Activated CD8-positive, alpha-beta memory T cell treated with anti-CD3 and anti-CD28 coated beads for 36 hours (primary cell): ENCODE results near the gene GIT2. TPM values are rescaled to one million over a fixed set of nuclear protein-coding genes. Genes with fewer than 3 reads are reported as not detected.
"Not testable (repeated sequence)": the region's sequence is repeated elsewhere in the genome, so short reads cannot be mapped to it uniquely, and the experiment has no call there.

Source experiments
- CTCF ChIA-PET: fragments of 350-600 bp; sonication (Branson Sonifier 250); formaldehyde crosslinking; loops from one replicate; lab custom pipeline; 2021; ENCODE audit warnings: antibody characterized with exemption; lab: Charles Lee
- POLR2A ChIA-PET: fragments of 350-600 bp; sonication (Branson Sonifier 250); formaldehyde crosslinking; loops from one replicate; lab custom pipeline; 2021; ENCODE audit warnings: antibody characterized with exemption; lab: Charles Lee
- total RNA-seq, 2 experiments: library from RNA; stranded (reverse); gene quantifications; one replicate each; pipeline ENCODE4 v1.2.3, GENCODE V29; 2021

The GIT2 gene
- total RNA-seq, 2 experiments from 2014 or later, result 48.3 to 49.2 TPM

DNA sequence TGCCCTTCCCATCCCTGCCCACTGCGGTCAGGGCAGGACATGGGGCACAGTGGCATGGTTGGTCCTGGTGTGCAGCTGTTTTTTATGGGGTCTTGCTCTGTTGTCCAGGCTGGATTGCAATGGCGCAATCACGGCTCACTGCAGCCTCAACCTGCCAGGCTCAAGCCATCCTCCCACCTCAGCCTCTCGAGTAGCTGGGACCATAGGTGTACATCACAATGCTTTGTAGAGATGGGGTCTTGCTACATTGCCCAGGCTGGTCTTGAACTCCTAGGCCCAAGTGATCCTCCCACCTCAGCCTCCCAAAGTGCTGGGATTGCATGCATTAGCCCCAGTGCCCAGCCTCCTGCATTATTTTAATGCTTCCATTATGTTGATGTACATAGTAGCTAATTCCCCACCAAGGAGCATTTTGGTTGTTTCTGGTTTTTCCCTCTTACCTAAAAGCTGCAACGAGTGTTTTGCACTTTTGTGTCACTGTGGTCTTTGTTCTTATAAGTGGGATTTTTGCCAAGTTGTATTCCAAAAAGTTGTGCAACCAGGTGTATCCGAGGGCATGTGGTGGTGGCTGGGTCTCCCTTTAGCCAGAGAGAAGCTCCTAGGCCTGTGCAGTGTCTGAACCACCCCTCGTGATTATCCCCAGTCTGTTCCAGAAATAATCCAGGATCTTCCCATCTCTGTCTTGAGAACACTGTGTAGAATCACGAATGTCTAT lies 85.8 kb downstream of the GIT2 start:
- ChIA-PET POLR2A (no interaction called here), CTCF (interaction anchor here (1.1 to 1.5 kb wide), 2 partner anchors 9 to 10 kb away, joined by 4 to 6 read pairs; partner anchors contain the start of gene TCHP)

DNA sequence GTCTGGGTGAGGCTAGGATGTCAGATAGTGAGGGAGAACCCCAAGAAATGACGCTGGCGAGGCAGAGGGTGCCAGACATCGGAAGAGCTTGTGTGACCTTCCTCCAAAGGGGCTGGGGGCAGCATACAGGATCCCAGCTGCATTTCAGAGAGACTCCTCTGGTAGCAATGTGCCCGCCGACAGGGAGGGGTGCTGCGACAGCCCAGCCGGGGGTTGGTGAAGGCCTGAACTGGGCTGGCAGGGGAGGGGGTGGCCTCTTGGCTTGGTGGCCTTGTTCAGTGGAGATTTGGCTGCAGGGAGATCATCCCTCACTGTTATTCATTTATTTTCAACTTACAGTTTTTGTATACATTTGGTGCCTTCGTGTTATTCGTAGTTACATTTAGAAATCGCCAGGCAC lies 90.9 kb downstream of the GIT2 start:
- POLR2A ChIA-PET, result no interaction called here
- CTCF ChIA-PET, result interaction anchor here (1.4 kb wide), 1 partner anchor 11 kb away, joined by 4 read pairs; no protein-coding TSS in a partner anchor

DNA sequence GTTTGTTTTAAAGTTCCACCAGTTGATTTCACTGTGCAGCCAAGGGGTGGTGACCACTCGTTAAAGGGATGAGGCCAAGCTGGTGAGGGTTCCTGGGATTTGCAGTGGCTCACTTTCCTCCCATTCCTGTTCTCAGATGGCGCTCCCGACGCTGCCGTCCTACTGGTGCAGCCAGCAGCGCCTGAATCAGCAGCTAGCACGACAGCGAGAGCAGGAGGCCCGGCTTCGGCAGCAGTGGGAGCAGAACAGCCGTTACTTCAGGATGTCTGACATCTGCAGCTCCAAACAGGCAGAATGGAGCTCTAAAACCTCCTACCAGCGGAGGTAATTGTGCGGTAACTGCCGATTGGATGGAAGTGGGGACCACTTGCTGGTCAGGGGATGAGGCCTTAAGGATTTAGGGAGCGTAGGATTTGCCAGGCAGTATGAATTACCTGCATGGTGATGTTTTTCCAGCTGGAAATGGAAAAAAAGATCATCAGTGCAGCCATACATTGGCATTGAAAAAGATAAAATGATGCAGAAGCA lies 93.2 kb downstream of the GIT2 start:
- POLR2A ChIA-PET, result no interaction called here
- CTCF ChIA-PET, result no interaction called here

DNA sequence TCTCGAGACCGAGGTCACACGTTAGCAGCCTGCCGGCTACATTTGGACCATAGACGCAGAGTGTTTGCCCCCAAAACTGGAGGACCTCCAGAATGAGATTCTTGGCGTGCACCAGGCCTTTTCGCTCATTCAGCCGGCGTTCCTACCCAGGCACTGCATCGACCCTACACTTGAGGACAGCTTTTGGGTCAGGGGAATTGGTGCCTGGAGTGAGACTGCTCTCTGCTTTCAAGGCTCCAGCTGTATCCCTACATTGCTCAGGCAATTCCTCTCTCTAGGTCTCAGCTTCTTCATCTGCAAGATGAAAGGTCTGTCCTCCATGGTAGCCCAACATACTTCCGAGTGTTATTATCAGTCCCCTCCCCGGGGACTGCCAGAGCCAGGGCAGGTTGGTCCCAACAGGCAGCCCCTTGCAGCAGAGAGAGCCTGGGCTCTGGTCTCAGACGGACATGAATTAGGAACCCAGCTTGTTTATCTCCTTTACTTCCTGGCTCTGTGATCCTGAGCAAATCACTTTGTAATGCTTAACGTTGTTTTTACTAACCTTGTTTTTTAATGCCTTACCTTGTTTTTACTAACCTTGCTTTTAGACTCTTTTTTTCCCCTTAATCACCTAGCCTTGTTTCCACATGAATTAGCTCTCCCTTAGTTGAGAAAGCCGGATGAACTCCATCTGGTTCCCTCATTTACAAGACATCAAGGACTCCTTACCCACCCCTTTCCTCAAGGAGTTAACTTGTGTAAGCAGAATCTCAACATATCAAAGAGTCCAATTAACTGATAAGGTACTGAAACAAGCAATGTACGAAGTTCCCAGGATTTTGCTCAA lies 95.2 kb downstream of the GIT2 start:
- POLR2A ChIA-PET, result interaction anchor here (0.9 to 1.4 kb wide), 2 partner anchors 12 to 380 kb away, joined by 4 to 8 read pairs; no protein-coding TSS in a partner anchor
- CTCF ChIA-PET, result interaction anchor here (1.1 to 1.9 kb wide), 3 partner anchors 9 to 56 kb away, joined by 3 to 6 read pairs (median 4); no protein-coding TSS in a partner anchor

DNA sequence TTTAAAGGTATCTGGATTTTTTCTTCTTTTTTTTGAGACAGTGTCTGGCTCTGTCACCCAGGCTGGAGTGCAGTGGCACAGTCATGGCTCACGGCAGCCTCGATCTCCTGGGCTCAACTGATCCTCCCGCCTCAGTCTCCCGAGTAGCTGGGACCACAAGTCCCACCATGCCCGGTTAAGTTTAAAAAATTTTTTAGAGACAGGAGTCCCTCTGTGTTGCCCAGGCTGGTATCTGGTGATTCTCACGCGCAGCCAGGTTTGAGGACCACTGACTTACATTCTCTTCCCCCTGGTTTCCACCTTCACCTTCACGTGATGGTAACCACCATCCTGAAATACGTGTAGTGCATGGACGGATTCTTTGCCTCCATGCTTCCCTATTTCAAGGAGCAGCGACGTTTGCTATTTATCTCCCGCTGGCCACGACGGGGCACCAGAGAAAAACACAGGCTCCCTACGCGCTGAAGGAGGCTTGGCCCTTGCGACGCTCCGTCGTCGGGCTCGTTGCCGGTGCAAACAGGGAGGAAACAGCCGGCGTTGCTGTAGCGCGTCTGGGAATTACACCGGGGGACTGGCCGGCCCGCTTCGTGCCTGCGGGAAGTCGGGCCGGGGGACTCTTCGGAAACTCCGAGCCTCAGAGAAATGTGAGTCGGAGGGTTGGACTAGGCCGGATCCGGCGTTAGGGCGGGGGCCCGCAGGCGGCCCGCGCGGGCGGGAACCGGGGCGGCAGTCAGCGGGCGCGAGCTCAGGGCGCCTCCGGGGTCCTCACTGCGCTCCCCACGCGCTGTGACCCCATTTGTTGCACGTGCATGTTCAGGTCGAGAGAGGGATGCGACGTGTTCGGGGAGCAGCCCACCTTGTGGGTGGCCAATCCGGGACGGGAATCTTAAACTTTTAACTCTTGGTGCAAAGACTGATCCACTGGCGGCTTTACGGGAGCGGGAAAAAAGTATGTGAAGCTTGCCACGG lies 96.1 kb downstream of the GIT2 start, which contains the start of gene TCHP:
Gene TCHP, plus strand, starts transcription at position 492 of the 969 bp plus-strand sequence. CDS start 2,753 bp downstream, outside the sequence.
- ChIA-PET POLR2A (interaction anchor here (0.9 to 1.4 kb wide), 2 partner anchors 11 to 380 kb away, joined by 4 to 8 read pairs; no protein-coding TSS in a partner anchor), CTCF (interaction anchor here (0.7 to 1.9 kb wide), 5 partner anchors 10 to 200 kb away, joined by 3 to 6 read pairs (median 4); no protein-coding TSS in a partner anchor)

DNA sequence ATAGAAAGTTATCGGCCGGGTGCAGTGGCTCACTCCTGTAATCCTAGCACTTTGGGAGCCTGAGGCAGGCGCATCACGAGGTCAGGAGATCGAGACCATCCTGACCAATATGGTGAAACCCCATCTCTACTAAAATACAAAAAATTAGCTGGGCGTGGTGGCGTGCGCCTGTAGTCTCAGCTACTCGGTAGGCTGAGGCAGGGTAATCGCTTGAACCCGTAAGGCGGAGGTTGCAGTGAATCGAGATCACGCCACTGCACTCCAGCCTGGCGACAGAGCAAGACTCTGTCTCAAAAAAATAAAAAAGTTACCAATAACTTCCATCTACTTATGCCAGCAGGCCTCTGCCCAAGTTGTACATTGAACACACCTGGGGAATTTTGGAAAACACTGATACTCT lies 96.8 kb downstream of the GIT2 start:
- CTCF ChIA-PET, result interaction anchor here (1.1 kb wide), 1 partner anchor 200 kb away, joined by 3 read pairs; no protein-coding TSS in a partner anchor
- POLR2A ChIA-PET, result not testable (repeated sequence)

DNA sequence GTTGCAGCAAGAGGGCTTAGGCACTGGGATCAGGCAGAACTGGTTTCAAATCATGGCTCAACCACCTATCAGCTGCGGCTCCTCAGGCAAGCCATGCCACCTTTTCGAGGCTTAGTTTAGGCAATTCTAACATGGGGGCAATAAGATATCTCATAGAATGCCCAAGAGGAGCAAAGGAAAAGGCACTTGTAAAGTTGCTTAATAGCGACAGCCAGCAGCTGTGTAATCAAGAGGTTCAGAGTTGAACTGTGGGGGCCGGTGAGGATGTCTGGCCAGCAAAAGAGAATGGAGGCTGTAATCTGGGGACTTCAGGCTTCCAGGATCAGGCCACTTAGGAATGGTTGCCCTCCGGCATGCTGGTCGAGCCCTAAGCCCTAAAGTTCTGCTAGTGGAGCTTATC lies 99.1 kb downstream of the GIT2 start:
- CTCF ChIA-PET, result no interaction called here

DNA sequence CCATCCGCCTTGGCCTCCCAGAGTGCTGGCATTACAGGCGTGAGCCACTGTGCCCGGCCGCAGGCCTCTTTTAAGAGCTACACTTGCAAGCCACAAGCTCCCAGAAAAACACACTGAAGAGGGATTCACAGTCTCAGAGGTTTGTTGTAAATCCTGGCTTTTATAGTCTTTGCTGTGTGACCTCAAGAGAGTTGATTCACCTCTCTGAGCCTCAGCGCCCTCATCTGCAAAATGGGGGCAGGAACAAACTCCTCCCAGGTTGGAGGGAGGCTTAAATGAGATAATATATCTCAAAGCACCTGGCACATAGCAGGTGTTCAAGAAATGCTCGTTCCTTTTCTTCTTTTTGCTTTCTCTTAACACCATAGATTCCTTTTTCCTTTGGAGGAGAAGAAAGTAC lies 100.0 kb downstream of the GIT2 start:
- POLR2A ChIA-PET, result no interaction called here
- CTCF ChIA-PET, result no interaction called here

More for the DNA sequence above, 99.1 kb downstream of the GIT2 start:
- POLR2A ChIA-PET, result no interaction called here

DNA sequence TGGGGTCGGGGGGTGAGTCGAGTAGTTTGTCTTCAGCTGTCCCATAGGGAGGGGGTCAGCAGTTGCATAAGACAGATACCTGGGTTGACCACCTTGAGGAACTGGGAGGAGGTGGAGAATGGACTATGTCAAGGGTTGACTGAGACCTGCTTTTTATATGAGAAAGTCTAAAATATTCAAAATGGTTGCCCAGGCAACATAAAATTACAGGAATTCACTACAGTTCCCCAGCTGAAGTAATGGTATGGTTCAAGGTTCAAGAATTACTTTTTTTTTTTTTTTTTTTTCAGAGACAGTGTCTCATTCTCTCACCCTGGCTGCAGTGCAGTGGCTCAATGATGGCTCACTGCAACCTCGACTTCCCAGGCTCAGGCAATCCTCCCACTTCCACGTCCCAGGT lies 101.2 kb downstream of the GIT2 start:
- CTCF ChIA-PET, result interaction anchor here (1.2 kb wide), 1 partner anchor 35 kb away, joined by 4 read pairs; no protein-coding TSS in a partner anchor
- POLR2A ChIA-PET, result interaction anchor here (0.7 kb wide), 1 partner anchor 13 kb away, joined by 5 read pairs; no protein-coding TSS in a partner anchor

DNA sequence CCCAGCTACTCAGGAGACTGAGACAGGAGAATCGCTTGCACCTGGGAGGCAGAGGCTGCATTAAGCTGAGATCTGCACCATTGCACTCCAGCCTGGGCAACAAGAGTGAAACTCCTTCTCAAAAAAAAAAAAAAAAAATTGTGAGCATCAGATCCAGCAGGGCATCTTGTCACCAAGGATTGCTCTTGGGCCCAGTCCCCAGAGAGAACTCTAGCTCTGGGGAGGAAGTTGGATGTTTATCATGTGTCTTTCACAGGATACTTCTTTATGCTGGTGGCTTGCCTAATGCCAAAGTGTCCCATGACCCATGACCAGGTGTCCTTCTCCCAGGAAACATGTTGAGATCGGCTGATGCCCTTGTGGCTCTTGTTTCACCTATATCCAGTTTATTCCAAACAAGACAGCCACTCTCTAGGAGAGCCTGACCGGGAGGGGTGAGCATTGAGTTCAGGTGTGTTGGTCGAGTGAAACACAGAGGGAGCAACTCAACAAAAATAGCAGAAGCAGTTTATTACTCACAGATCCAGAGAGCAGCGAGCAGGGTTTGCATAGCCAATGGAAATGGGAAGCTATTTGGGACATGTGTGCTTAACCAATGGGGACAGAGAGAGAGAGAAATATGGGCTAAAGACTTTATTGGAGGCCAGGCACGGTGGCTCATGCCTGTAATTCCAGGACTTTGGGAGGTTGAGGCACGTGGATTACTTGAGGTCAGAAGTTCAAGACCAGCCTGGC lies 102.7 kb downstream of the GIT2 start:
- CTCF ChIA-PET, result no interaction called here
- POLR2A ChIA-PET, result no interaction called here

DNA sequence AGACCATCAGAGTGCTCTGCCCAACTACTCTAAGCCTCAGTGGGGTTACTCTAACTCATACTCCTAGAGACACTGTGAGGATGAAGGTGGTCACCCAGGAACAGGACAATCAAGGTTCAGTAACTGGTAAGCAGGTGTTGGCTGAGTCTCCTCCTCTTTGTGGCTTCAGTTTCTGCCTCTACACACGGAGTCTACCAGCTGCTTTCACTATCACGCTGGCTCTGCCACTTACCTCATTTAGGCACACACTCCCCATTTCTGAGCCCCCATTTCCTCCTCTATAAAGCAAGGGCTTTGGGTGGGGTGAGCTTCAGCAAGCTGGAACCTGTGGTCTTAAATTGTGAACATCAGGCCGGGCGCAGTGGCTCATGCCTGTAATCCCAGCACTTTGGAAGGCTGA lies 103.4 kb downstream of the GIT2 start:
- ChIA-PET POLR2A (no interaction called here), CTCF (no interaction called here)

DNA sequence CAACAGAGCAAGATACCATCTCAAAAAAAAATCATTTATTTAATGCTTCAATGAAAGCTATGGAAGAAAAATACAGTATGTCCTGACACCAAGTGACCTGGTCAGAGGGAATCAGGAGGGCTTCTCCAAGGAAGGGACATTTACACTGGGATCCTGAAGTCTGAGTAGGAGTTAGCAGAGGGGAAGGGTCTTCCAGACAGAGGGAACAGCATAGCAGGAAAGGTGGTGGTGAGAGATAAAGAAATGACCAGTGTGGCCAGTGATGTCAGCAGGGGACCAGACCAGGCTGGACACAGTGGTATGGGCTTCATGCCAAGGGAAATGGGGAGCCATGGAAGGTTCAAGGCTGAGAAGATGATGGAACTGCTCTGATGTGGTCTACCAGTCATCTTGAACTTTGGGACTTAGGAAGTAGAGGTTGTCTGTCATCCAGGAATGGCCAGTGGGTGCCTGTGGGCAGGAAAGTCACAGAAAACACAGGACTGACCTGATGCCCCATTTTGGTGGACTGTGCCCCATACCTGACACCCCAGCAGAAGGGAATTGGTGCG lies 103.9 kb downstream of the GIT2 start:
- POLR2A ChIA-PET, result no interaction called here
- CTCF ChIA-PET, result no interaction called here

DNA sequence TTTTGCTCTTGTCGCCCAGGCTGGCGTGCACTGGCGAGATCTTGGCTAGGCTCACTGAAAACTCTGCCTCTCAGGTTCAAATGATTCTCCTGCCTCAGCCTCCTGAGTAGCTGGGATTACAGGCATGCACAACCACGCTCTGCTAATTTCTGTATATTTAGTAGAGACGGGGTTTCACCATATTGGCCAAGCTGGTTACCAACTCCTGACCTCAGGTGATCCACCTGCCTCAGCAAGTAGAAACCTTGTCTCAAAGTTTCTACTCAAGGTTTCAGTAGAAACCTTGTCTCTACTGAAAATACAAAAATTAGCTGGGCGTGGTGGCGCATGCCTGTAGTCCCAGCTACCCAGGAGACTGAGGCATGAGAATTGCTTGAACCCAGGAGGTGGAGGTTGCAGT lies 104.4 kb downstream of the GIT2 start:
- POLR2A ChIA-PET, CTCF ChIA-PET: not testable (repeated sequence)

DNA sequence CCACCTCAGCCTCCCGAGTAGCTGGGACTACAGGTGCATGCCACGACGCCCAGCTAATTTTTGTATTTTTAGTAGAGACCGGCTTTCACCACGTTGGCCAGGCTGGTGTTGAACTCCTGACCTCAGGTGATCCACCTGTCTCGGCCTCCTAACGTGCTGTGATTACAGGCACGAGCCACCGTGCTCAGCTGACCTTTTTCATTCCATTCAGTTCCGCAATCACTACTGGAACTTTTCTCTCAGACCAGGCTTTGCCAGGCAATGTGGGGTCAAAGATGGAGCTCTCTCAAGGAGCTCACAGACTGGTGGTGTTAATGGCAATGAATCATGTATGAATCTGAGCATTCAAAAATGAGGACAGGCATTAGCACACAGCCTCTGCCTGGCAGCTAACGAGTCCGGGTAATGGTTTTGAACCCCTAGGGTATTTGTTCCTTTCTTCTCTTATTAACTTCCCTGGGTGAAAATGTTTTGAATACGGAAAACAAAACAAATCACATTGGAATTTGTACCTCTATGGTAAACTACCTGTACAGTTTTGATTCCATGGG lies 105.5 kb downstream of the GIT2 start:
- CTCF ChIA-PET, result interaction anchor here (0.7 kb wide), 1 partner anchor 40 kb away, joined by 3 read pairs; no protein-coding TSS in a partner anchor
- POLR2A ChIA-PET, result no interaction called here

DNA sequence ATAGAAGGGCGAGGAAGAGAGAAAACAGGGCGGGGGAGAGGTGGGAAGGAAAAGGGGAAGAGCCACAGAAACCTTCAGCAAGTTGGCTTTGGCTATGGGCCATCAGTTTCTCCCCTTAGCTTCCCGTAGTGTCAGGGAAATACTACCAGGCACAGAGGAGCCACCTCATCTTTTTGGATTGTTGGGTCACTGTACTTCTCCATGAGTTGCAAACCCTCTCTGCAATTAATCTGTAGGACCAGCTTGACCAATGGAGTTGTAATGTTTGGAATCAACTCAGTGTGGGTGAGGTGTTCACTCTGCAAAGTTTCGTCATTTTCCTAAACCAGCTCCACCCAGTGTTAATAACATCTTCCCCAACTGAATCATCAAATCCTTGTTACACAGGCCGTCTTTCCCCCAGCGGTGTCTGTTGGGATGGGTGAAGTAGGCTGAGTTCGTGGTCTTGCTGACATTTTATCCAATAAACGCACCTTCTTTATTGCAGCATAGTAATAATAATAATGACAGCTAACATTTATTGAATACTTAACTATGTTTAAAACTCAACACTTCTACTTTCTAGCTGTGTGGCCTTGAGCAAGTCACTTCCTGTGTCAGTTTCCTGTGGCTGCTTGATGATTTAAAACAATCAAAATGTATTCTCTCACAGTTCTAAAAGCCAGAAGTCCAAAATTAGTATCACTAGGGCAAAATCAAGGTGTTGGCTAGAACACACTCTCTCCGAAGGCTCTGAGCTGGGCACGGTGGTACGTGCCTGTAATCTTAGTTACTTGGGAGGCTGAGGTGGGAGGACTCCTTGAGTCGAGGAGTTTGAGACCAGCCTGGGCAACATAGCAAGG lies 107.8 kb downstream of the GIT2 start:
- CTCF ChIA-PET, result interaction anchor here (1.2 to 1.6 kb wide), 2 partner anchors 35 to 43 kb away, joined by 3 to 5 read pairs; no protein-coding TSS in a partner anchor
- POLR2A ChIA-PET, result interaction anchor here (0.6 to 1.7 kb wide), 4 partner anchors 8 to 671 kb away, joined by 4 to 8 read pairs (median 4); no protein-coding TSS in a partner anchor

DNA sequence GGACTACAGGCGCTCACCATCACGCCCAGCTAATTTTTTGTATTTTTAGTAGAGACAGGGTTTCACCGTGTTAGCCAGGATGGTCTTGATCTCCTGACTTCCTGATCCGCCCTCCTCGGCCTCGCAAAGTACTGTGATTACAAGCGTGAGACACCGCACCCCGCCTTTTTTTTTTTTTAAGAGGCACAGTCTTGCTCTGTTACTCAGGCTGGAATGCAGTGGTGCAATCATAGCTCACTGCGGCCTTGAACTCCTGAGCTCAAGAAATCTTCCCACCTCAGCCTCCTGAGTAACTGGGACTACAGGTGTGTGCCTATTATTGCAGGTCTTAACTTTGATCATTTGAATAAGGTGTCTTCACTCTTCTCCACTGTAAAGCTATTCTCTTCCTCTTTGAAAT lies 110.6 kb downstream of the GIT2 start:
- ChIA-PET CTCF (interaction anchor here (0.7 to 0.9 kb wide), 2 partner anchors 32 to 119 kb away, joined by 4 read pairs; no protein-coding TSS in a partner anchor), POLR2A (no interaction called here)
